Upper lobe of right lung (tissue), 1 donor: ENCODE measurements around the gene NDFIP1. TPM values are rescaled to one million over a fixed set of nuclear protein-coding genes. Genes with fewer than 3 reads are reported as not detected.

Experiments used
- ATAC-seq: fragments of 200-7000 bp; cut with Tn5 transposase; one replicate; pipeline ENCODE4 v1.9.1; 2020; ENCODE audit warnings: mild to moderate bottlenecking, moderate library complexity
- DNase-seq: peaks from one replicate; pipeline ENCODE4 v3.0.0-alpha.2; 2020
- H3K27ac ChIP-seq: fragments of 200-600 bp; one replicate; pipeline ENCODE4 v1.8.0; 2022
- H3K27me3 ChIP-seq: fragments of 200-600 bp; one replicate; pipeline ENCODE4 v1.8.0; 2022; ENCODE audit warnings: mild to moderate bottlenecking
- H3K36me3 ChIP-seq: fragments of 200-600 bp; one replicate; pipeline ENCODE4 v1.8.0; 2022
- H3K4me1 ChIP-seq: fragments of 200-600 bp; one replicate; pipeline ENCODE4 v1.8.0; 2022
- H3K4me3 ChIP-seq: fragments of 200-600 bp; one replicate; pipeline ENCODE4 v1.8.0; 2022; ENCODE audit warnings: mild to moderate bottlenecking
- H3K9me3 ChIP-seq: fragments of 200-600 bp; one replicate; pipeline ENCODE4 v1.8.0; 2022
- CTCF ChIP-seq: fragments of 200-600 bp; IDR thresholded peaks from one replicate; pipeline ENCODE4 v1.8.0; 2022; ENCODE audit warnings: antibody characterized with exemption
- intact Hi-C: fragments of 100-400 bp; cut with DNase I; formaldehyde crosslinking; loops from one replicate; pipeline ENCODE4 v1.11.0; 2022
- total RNA-seq: library from RNA; stranded (reverse); fragmentation: NEBNext Ultra II Directional; extraction: Animal tissue kit (Norgen Biotek cat#: 25700); gene quantifications from one replicate; pipeline ENCODE4 v1.2.1, GENCODE V29; 2021
- donor health status: DM: no; HTN: yes; CAD: no; lungs with severe emphysema.

The NDFIP1 gene
- total RNA-seq, 1 donor from 2014 or later = 68.1 TPM

GRCh38 chr5:142102980-142103740 is 5.4 kb upstream of the NDFIP1 start:
- Histone ChIP-seq H3K36me3 (no peaks in the 10 kb centered on the region), H3K4me3 (no peak overlapping the region), H3K9me3 (no peaks in the 10 kb centered on the region), H3K27ac (no peak overlapping the region), H3K4me1 (no peaks in the 10 kb centered on the region), H3K27me3 (no peaks in the 10 kb centered on the region)
- TF ChIP-seq CTCF = no peak
- intact Hi-C loops = no loop called here
- ATAC-seq (no peak), DNase-seq (no peak)

- ATAC-seq (no peak), DNase-seq (no peak)
- H3K9me3 ChIP-seq = no peaks in the 10 kb centered on the region
- no peak overlapping the region for H3K27ac ChIP-seq
- H3K4me1 ChIP-seq = no peaks in the 10 kb centered on the region
- no peak for TF ChIP-seq CTCF
- H3K27me3 ChIP-seq = no peaks in the 10 kb centered on the region
- no peaks in the 10 kb centered on the region for H3K36me3 ChIP-seq
- H3K4me3 ChIP-seq = no peak overlapping the region
- intact Hi-C loops = no loop called here
Measured at GRCh38 chr5:142104491-142104890, 4.1 kb upstream of the NDFIP1 start.

GRCh38 chr5:142106061-142106460 is 2.5 kb upstream of the NDFIP1 start:
- DNase-seq (no peak), ATAC-seq (no peak)
- intact Hi-C loops = no loop called here
- TF ChIP-seq CTCF = no peak
- no peaks in the 10 kb centered on the region for H3K9me3 ChIP-seq
- H3K4me3 ChIP-seq = no peak overlapping the region
- H3K27ac ChIP-seq = no peak overlapping the region
- no peaks in the 10 kb centered on the region for H3K36me3 ChIP-seq
- H3K27me3 ChIP-seq = no peaks in the 10 kb centered on the region
- peaks cover 10% of the 10 kb centered on the region for H3K4me1 ChIP-seq

GRCh38 chr5:142107036-142107735 is 1.4 kb upstream of the NDFIP1 start:
- H3K9me3 ChIP-seq = no peaks in the 10 kb centered on the region
- no peak for TF ChIP-seq CTCF
- H3K27me3 ChIP-seq = no peaks in the 10 kb centered on the region
- peak overlapping the region; percentile 95 for H3K27ac ChIP-seq
- DNase-seq = no peak
- H3K4me3 ChIP-seq = no peak overlapping the region
- peaks cover 21% of the 10 kb centered on the region for H3K4me1 ChIP-seq
- no peak for ATAC-seq
- intact Hi-C loops = no loop called here
- H3K36me3 ChIP-seq = no peaks in the 10 kb centered on the region

- no peaks in the 10 kb centered on the region for H3K9me3 ChIP-seq
- H3K36me3 ChIP-seq = no peaks in the 10 kb centered on the region
- intact Hi-C loops = no loop called here
- peak overlapping the region; percentile 95 for H3K27ac ChIP-seq
- DNase-seq (no peak), ATAC-seq (no peak)
- peaks cover 22% of the 10 kb centered on the region for H3K4me1 ChIP-seq
- TF ChIP-seq CTCF = no peak
- H3K27me3 ChIP-seq = no peaks in the 10 kb centered on the region
- peak overlapping the region; percentile 82 for H3K4me3 ChIP-seq
Measured at GRCh38 chr5:142107736-142108431, 695 bp upstream of the NDFIP1 start.
